DOHH2 (cell line): ENCODE data around the gene CST8.

Experiments used
- H3F3A ChIP-seq: fragments of 200-600 bp; sonication (generic), shearing (Covaris generic); 2 replicates; pipeline ENCODE4 v1.6.0; 2016; ENCODE audit warnings: antibody characterized with exemption, mild to moderate bottlenecking; ENCODE audit not compliant: control insufficient read depth, insufficient read depth
- H3K27ac ChIP-seq: fragments of 200-600 bp; sonication (generic); 2 replicates; pipeline ENCODE4 v1.5.1; 2014; ENCODE audit warnings: low read depth, mild to moderate bottlenecking, low read length, moderate library complexity
- H3K27me3 ChIP-seq: fragments of 200-600 bp; sonication (generic); 2 replicates; pipeline ENCODE4 v1.6.1; 2014; ENCODE audit warnings: mild to moderate bottlenecking, low read length, mixed read lengths; ENCODE audit not compliant: control insufficient read depth
- H3K36me3 ChIP-seq: fragments of 200-600 bp; sonication (generic); 2 replicates; pipeline ENCODE4 v1.6.1; 2014; ENCODE audit warnings: mild to moderate bottlenecking, low read length, moderate library complexity, mixed read lengths; ENCODE audit not compliant: control insufficient read depth
- H3K4me1 ChIP-seq: fragments of 200-600 bp; sonication (generic); 2 replicates; pipeline ENCODE4 v1.6.1; 2014; ENCODE audit warnings: mild to moderate bottlenecking, low read length, mixed read lengths; ENCODE audit not compliant: control insufficient read depth
- H3K4me2 ChIP-seq: fragments of 200-600 bp; sonication (generic); 2 replicates; pipeline ENCODE4 v1.6.0; 2014; ENCODE audit warnings: mild to moderate bottlenecking, low read length, moderate library complexity
- H3K4me3 ChIP-seq: fragments of 200-600 bp; sonication (generic); 2 replicates; pipeline ENCODE4 v1.5.1; 2014; ENCODE audit warnings: mild to moderate bottlenecking, low read length, mixed read lengths
- H3K79me2 ChIP-seq: fragments of 200-600 bp; sonication (generic); 2 replicates; pipeline ENCODE4 v1.6.1; 2014; ENCODE audit warnings: mild to moderate bottlenecking, low read length, mixed read lengths; ENCODE audit not compliant: control insufficient read depth
- H3K9me2 ChIP-seq: fragments of 200-600 bp; sonication (generic); replicated peaks from 2 replicates; pipeline ENCODE4 v1.6.1; 2014; ENCODE audit warnings: mild to moderate bottlenecking, low read length, mixed read lengths; ENCODE audit not compliant: control insufficient read depth
- H3K9me3 ChIP-seq: fragments of 200-600 bp; sonication (generic); 2 replicates; pipeline ENCODE4 v1.6.1; 2014; ENCODE audit warnings: antibody characterized with exemption, low read length, mixed read lengths; ENCODE audit not compliant: control insufficient read depth, insufficient read depth
- H4K20me1 ChIP-seq: fragments of 200-600 bp; sonication (generic); 2 replicates; pipeline ENCODE4 v1.6.0; 2014; ENCODE audit warnings: low read depth, mild to moderate bottlenecking, antibody characterized with exemption, low read length, moderate library complexity; ENCODE audit not compliant: control insufficient read depth, insufficient read depth
- CTCF ChIP-seq: fragments of 200-600 bp; sonication (generic); IDR thresholded peaks from one replicate; pipeline ENCODE4 v1.5.1; 2014; ENCODE audit warnings: antibody characterized with exemption, mild to moderate bottlenecking, low read depth, low read length; ENCODE audit not compliant: poor library complexity, severe bottlenecking
- EZH2phosphoT487 ChIP-seq: fragments of 200-600 bp; sonication (generic); IDR thresholded peaks from 2 replicates; pipeline ENCODE4 v1.6.1; 2017; ENCODE audit warnings: borderline replicate concordance, mild to moderate bottlenecking, antibody characterized with exemption, low read length, moderate library complexity, mixed read lengths

CST8 gene

GRCh38 chr20:23444859-23445258, 46.1 kb upstream of the CST8 start:
- Histone ChIP-seq H3K4me2 (no peak overlapping the region), H3K27me3 (peaks cover 2% of the 10 kb centered on the region; the same call in 1 of the 2 replicates)

GRCh38 chr20:23445596-23446217, 45.2 kb upstream of the CST8 start:
- Histone ChIP-seq H3K4me2 (no peak overlapping the region), H3F3A (no peaks in the 10 kb centered on the region), H3K36me3 (no peaks in the 10 kb centered on the region), H4K20me1 (no peaks in the 10 kb centered on the region), H3K4me1 (no peaks in the 10 kb centered on the region), H3K79me2 (no peaks in the 10 kb centered on the region), H3K9me3 (no peaks in the 10 kb centered on the region), H3K4me3 (no peak overlapping the region), H3K27me3 (peaks cover 2% of the 10 kb centered on the region; the same call in 1 of the 2 replicates), H3K9me2 (no peaks in the 10 kb centered on the region), H3K27ac (no peak overlapping the region)
- TF ChIP-seq EZH2phosphoT487: no peak

More at GRCh38 chr20:23444859-23445258, 46.1 kb upstream of the CST8 start:
- no peaks in the 10 kb centered on the region for H3K36me3 ChIP-seq
- no peaks in the 10 kb centered on the region for H3K79me2 ChIP-seq
- no peaks in the 10 kb centered on the region for H3F3A ChIP-seq
- H3K27ac ChIP-seq: no peak overlapping the region
- no peaks in the 10 kb centered on the region for H3K9me3 ChIP-seq
- no peak overlapping the region for H3K4me3 ChIP-seq
- TF ChIP-seq CTCF: no peak
- TF ChIP-seq EZH2phosphoT487: no peak
- H4K20me1 ChIP-seq: no peaks in the 10 kb centered on the region
- H3K4me1 ChIP-seq: no peaks in the 10 kb centered on the region
- H3K9me2 ChIP-seq: no peaks in the 10 kb centered on the region

- Histone ChIP-seq H3F3A (no peaks in the 10 kb centered on the region), H3K36me3 (no peaks in the 10 kb centered on the region), H3K79me2 (no peaks in the 10 kb centered on the region), H3K27me3 (peaks cover 2% of the 10 kb centered on the region; the same call in 1 of the 2 replicates), H3K27ac (no peak overlapping the region), H3K4me2 (no peak overlapping the region), H3K9me2 (no peaks in the 10 kb centered on the region), H3K9me3 (no peaks in the 10 kb centered on the region), H3K4me3 (no peak overlapping the region), H3K4me1 (no peaks in the 10 kb centered on the region), H4K20me1 (no peaks in the 10 kb centered on the region)
- TF ChIP-seq CTCF (peak; percentile 75), EZH2phosphoT487 (no peak)
Measured at GRCh38 chr20:23446505-23446904, 44.4 kb upstream of the CST8 start.

GRCh38 chr20:23448167-23448566, 42.8 kb upstream of the CST8 start:
- Histone ChIP-seq H3K4me3 (no peak overlapping the region), H3K36me3 (no peaks in the 10 kb centered on the region), H3K9me2 (no peaks in the 10 kb centered on the region), H3F3A (no peaks in the 10 kb centered on the region), H3K79me2 (no peaks in the 10 kb centered on the region), H3K27me3 (no peaks in the 10 kb centered on the region), H3K27ac (no peak overlapping the region), H3K4me1 (no peaks in the 10 kb centered on the region), H4K20me1 (no peaks in the 10 kb centered on the region), H3K9me3 (no peaks in the 10 kb centered on the region), H3K4me2 (no peak overlapping the region)
- TF ChIP-seq CTCF (no peak), EZH2phosphoT487 (no peak)
